Measurements from ENCODE around the gene HMGN5. TPM values are rescaled to one million over a fixed set of nuclear protein-coding genes. Genes with fewer than 3 reads are reported as not detected.

The HMGN5 gene
- total and polyA plus RNA-seq, 2 of the 8 experiments (the other 6 are each of a cell fraction or from before 2014, with no cell fraction given) = 6.0 to 20.4 TPM

DNA sequence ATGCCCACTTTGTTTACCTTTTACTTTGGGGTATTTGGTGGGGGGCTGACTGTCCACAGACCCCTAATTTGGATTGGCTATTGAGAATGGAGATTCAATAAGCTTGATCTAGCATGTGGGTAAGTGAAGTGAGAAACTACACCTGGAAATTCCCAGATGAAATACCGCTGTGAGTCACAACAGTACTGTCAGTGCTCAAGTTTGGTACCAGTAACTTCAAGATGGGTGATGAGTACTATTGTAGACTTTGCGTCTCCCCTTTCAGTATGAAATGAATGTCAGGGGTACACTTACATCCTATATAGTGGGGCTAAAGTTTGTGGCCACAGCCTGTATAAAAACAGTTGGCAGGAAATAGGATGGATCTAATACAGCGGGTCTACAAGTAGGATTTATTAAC lies 33.3 kb downstream of the HMGN5 start:
- Histone ChIP-seq H3K4me1 (replicated peaks in 1 of 4; ENCODE audit: control insufficient read depth in 3 of 4, insufficient read depth in 4 of 4, low read length in 3 of 4) (no peaks in the 10 kb centered on the region), H3K36me3 (ENCODE audit: control insufficient read depth in 2 of 4, insufficient read depth in 4 of 4, low read length in 3 of 4) (no peaks in the 10 kb centered on the region), H4K20me1 (replicated peaks in 1 of 2; ENCODE audit: control insufficient read depth in 1 of 2, insufficient read depth in 2 of 2, low read length in 2 of 2) (no peaks in the 10 kb centered on the region), H3K4ac (replicated peaks; ENCODE audit: insufficient read length, low read depth, low read length) (no peak overlapping the region), H2BK12ac (ENCODE audit: low read depth, low read length) (no peak overlapping the region), H2BK5ac (ENCODE audit: low read depth, low read length) (no peak overlapping the region), H3K14ac (ENCODE audit: insufficient read length) (no peak overlapping the region), H3K9ac (replicated peaks in 1 of 4; ENCODE audit: extremely low read depth in 1 of 4, low read depth in 3 of 4, low read length in 3 of 4) (no peak overlapping the region), H3K23ac (ENCODE audit: insufficient read length) (no peak overlapping the region), H2AK5ac (ENCODE audit: low read depth, low read length) (no peak overlapping the region), H3K9me3 (ENCODE audit: insufficient read depth in 2 of 2, low read depth in 1 of 2, low read length in 1 of 2) (no peaks in the 10 kb centered on the region), H2BK15ac (ENCODE audit: low read length) (no peak overlapping the region), H4K91ac (replicated peaks; ENCODE audit: insufficient read length, low read length) (no peak overlapping the region), H2BK120ac (replicated peaks; ENCODE audit: low read depth, low read length) (no peak overlapping the region), H4K5ac (ENCODE audit: insufficient read length, low read depth, low read length) (no peak overlapping the region), H3K18ac (ENCODE audit: extremely low read depth, low read length) (no peak overlapping the region), H3K27me3 (replicated peaks in 1 of 4; ENCODE audit: control insufficient read depth in 3 of 4, extremely low read depth in 1 of 4, insufficient read depth in 3 of 4, low read length in 3 of 4) (no peaks in the 10 kb centered on the region), H3K79me1 (ENCODE audit: low read depth, low read length) (no peaks in the 10 kb centered on the region), H3K4me2 (ENCODE audit: insufficient read depth in 1 of 2, low read depth in 2 of 2, low read length in 2 of 2) (no peak overlapping the region), H3K23me2 (ENCODE audit: low read depth, low read length) (no peaks in the 10 kb centered on the region), H2AFZ (ENCODE audit: low read length) (no peak overlapping the region), H2BK20ac (ENCODE audit: low read length) (no peak overlapping the region), H3K56ac (replicated peaks; ENCODE audit: insufficient read length, low read depth, low read length) (no peak overlapping the region), H3K79me2 (ENCODE audit: control insufficient read depth in 1 of 2, insufficient read depth in 2 of 2, low read length in 2 of 2) (no peaks in the 10 kb centered on the region), H3K27ac (ENCODE audit: low read depth, low read length) (no peak overlapping the region), H4K8ac (ENCODE audit: extremely low read depth, insufficient read depth, low read length) (no peak overlapping the region), H3K4me3 (ENCODE audit: extremely low read depth in 1 of 4, insufficient read depth in 2 of 4, low read depth in 3 of 4, low read length in 4 of 4) (no peak overlapping the region)
- ChIA-PET CTCF (ENCODE audit: partially characterized antibody) (interaction anchor here (1.0 kb wide), 1 partner anchor 47 kb away, joined by 3 read pairs; no protein-coding TSS in a partner anchor), POLR2A (ENCODE audit: partially characterized antibody) (no interaction called here)
- FAIRE-seq = no peak
- no peak for DNase-seq (ENCODE audit: low read depth in 1 of 2, low spot score in 2 of 2)
- 100% methylated on average over 3 of the region's 3 CpGs; no CpG with 5 or more reads in 1 of the 2 experiments for WGBS, 2 experiments (ENCODE audit: extremely low coverage in 1 of 2, insufficient coverage in 1 of 2, insufficient read length in 1 of 2, insufficient replicate concordance in 2 of 2, low coverage in 1 of 2, low lambda C conversion rate in 2 of 2, missing lambda C conversion rate in 1 of 2)
- TF ChIP-seq RAD21 (IDR thresholded peaks at IDR 0.05 in 1 of 2, conservative IDR thresholded peaks at IDR 0.05 in 1 of 2; ENCODE audit: low read depth in 2 of 2, low read length in 2 of 2) = no peak
- TF ChIP-seq GTF2F1 (IDR thresholded peaks at IDR 0.05; ENCODE audit: borderline replicate concordance, low read depth, low read length) = no peak
- TF ChIP-seq CHD2 (IDR thresholded peaks at IDR 0.05; ENCODE audit: low read length) = no peak

Data from H1 (cell line).